GM19193 (cell line): ENCODE data around the gene PTPRC.

Source experiments
- POLR2A ChIP-seq: IDR thresholded peaks from 4 replicates; pipeline ENCODE4 v1.6.1; 2011; ENCODE audit not compliant: insufficient read depth, insufficient read length; ENCODE audit errors: extremely low read depth

Gene PTPRC, protein sequence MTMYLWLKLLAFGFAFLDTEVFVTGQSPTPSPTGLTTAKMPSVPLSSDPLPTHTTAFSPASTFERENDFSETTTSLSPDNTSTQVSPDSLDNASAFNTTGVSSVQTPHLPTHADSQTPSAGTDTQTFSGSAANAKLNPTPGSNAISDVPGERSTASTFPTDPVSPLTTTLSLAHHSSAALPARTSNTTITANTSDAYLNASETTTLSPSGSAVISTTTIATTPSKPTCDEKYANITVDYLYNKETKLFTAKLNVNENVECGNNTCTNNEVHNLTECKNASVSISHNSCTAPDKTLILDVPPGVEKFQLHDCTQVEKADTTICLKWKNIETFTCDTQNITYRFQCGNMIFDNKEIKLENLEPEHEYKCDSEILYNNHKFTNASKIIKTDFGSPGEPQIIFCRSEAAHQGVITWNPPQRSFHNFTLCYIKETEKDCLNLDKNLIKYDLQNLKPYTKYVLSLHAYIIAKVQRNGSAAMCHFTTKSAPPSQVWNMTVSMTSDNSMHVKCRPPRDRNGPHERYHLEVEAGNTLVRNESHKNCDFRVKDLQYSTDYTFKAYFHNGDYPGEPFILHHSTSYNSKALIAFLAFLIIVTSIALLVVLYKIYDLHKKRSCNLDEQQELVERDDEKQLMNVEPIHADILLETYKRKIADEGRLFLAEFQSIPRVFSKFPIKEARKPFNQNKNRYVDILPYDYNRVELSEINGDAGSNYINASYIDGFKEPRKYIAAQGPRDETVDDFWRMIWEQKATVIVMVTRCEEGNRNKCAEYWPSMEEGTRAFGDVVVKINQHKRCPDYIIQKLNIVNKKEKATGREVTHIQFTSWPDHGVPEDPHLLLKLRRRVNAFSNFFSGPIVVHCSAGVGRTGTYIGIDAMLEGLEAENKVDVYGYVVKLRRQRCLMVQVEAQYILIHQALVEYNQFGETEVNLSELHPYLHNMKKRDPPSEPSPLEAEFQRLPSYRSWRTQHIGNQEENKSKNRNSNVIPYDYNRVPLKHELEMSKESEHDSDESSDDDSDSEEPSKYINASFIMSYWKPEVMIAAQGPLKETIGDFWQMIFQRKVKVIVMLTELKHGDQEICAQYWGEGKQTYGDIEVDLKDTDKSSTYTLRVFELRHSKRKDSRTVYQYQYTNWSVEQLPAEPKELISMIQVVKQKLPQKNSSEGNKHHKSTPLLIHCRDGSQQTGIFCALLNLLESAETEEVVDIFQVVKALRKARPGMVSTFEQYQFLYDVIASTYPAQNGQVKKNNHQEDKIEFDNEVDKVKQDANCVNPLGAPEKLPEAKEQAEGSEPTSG (N-terminal part only)

DNA sequence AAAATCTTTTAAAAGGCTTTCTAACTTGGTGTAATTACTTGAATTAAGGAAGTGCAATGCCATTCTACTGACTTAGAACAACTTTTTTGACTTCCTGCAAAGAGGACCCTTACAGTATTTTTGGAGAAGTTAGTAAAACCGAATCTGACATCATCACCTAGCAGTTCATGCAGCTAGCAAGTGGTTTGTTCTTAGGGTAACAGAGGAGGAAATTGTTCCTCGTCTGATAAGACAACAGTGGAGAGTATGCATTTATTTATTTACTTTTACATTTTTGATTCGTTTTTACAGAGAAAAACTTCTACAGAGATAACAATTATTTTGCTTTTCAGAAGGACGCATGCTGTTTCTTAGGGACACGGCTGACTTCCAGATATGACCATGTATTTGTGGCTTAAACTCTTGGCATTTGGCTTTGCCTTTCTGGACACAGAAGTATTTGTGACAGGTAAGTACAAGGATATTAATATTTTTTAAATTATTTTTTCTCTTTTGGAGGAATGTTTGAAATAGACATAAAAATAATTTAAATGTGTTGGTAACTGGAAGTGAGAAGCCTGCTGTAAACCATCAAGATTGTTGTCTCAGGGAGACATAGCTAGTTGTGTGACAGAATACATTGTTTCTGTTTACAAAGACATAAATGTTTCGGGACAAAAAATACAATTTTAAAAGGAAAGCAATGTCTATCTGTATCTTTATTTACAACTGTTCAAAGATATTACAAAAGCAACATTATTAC, at the start of gene PTPRC:
PTPRC (plus strand) TSS at position 147 of the 742 bp plus-strand sequence; CDS start at position 376, 229 bp downstream.
- TF ChIP-seq POLR2A, result no peak

DNA sequence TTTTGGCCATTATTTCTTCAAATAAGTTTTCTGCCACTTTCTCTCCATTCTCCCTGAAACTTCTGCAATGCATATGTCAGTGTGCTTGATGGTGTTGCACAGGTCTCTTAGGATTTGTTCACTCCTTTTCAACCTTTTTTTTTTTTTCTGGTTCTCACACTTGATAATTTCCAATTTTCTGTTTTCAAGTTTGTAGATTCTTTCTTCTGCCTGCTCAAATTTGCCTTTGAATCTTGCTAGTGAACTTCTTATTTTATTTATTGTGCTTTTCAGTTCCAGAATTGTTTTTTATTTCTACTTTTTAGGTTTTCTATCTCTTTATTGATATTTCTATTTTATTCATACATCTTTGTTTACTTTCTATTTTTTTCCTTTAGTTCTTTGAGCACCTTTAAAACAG, 48.4 kb upstream of the PTPRC start:
- TF ChIP-seq POLR2A, result no peak

GRCh38 chr1:198595765-198596164, 43.1 kb upstream of the PTPRC start:
- no peak for TF ChIP-seq POLR2A

DNA sequence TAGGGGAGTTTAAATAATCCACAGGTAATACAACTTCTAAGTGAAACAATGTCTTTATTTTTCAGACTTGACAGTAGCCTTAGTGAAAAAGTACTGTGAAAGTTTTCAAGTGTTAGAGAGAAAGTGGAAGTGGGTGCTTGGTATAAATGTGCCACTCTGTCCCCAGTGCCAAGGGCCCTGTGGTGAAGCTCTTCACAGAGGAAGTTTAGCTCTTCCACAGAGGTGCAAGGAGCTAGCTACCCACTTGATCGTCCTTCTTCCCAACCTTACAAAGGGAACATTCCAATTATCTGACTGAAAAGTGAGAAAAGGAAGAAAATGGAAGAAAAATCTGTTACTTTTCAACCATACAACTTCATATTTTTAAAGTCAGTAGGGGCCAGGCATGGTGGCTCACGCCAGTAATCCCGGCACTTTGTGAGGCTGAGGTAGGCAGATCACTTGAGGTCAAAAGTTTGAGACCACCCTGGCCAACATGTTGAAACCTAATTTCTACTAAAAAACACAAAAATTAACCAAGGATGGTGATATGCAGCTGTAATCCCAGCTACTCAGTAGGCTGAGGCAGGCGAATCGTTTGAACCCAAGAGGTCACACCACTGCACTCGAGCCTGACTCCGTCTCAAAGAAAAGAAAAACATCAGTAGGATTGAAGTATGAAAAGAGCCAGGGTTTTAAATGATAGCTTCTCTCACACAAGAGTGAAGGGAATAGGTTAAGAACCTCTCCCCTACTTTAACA, 41.0 kb upstream of the PTPRC start:
- TF ChIP-seq POLR2A, result no peak

GRCh38 chr1:198598796-198599321, 40.0 kb upstream of the PTPRC start:
- peak; percentile 64 for TF ChIP-seq POLR2A

- TF ChIP-seq POLR2A, result no peak
Measured at GRCh38 chr1:198599749-198600148, 39.1 kb upstream of the PTPRC start.

DNA sequence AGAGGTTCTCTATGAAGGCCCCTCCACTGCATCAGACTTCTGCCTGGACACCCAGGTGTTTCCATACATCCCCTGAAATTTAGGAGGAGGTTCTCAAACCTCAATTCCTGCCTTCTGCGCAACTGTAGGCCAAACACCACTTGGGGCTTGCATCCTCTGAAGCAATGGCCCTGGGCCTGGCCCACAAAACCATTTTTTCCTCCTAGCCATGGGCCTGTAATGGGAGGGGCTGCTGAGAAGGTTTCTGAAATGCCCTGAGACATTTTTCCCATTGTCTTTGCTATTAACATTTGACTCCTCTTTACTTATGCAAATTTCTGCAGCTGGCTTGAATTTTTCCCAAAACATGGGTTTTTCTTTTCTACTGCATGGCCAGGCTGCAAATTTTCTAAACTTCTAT, 37.9 kb upstream of the PTPRC start:
- no peak for TF ChIP-seq POLR2A

- no peak for TF ChIP-seq POLR2A
Measured at GRCh38 chr1:198601936-198602889, 36.6 kb upstream of the PTPRC start.

- no peak for TF ChIP-seq POLR2A
Measured at GRCh38 chr1:198604975-198605374, 33.9 kb upstream of the PTPRC start.

GRCh38 chr1:198605406-198605805, 33.4 kb upstream of the PTPRC start:
- TF ChIP-seq POLR2A, result no peak

DNA sequence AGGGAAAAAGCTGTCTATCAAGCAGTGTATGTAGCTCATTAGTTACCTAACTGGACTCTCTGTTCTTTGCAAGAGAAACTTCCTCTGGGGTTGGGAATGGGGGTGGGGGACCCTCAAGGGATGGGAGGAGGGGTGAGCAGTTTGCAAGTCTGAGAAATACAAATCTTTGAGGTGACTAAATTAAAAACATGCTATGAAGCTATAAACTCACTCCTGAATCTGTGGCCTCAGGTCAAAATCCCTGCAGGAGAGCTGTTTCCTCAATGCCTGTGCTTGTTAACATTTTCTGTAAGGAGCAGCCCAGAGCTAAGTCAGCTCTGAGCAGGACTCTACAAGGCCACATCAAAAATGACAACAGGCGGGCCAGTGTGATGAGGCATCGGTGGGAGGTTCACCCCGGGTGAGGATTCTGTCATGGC, 32.8 kb upstream of the PTPRC start:
- no peak for TF ChIP-seq POLR2A

- no peak for TF ChIP-seq POLR2A
Measured at GRCh38 chr1:198607714-198608113, 31.1 kb upstream of the PTPRC start.
